ENCODE data around the gene PDXK. TPM values are rescaled to one million over a fixed set of nuclear protein-coding genes. Genes with fewer than 3 reads are reported as not detected.

The PDXK gene
- total and polyA plus RNA-seq, 2 of the 13 experiments (the other 11 are each of a cell fraction or from before 2014, with no cell fraction given) = 114 to 184 TPM

GRCh38 chr21:43775795-43776430, 57.0 kb downstream of the PDXK start, which contains the start of gene CSTB:
Gene CSTB, minus strand, starts transcription at chr21:43776308. Its CDS starts 39 bp downstream, at chr21:43776269.
- FAIRE-seq (no peak), ATAC-seq (peak; percentile 79), DNase-seq (ENCODE audit: low spot score) (peak; percentile 37)
- peaks cover 3 to 13% of the 10 kb centered on the region in 2 experiments; a peak in 3 of 5 replicates for H3K36me3 ChIP-seq (replicated peaks in 1 of 2; ENCODE audit: control insufficient read depth in 1 of 2, insufficient read depth in 2 of 2, low read length in 2 of 2)
- BruUV-seq (replicated peaks) = no TSS peak
- peak within 1 kb of the TSS; percentile 83 to 86 (median 83) for H3K4me3 ChIP-seq (replicated peaks in 1 of 3; ENCODE audit: insufficient read depth in 1 of 3, low read depth in 2 of 3, low read length in 3 of 3)
- in situ Hi-C loops (cut with HindIII; ENCODE audit: extremely low pct_ligation_motif_present, low pct_unique_long_range_greater_than_20kb) = no loop called here
- H3K4me2 ChIP-seq (ENCODE audit: low read depth, low read length) = peak within 1 kb of the TSS; percentile 78
- H2AFZ ChIP-seq (ENCODE audit: low read length) = peak within 1 kb of the TSS; percentile 40
- CTCF ChIA-PET (ENCODE audit: low intra/inter-chr PET ratio, low total read pairs) = no interaction called here
- H3K27me3 ChIP-seq (ENCODE audit: control insufficient read depth in 1 of 2, insufficient read depth in 2 of 2, low read length in 2 of 2) = no peaks in the 10 kb centered on the region
- H3K9me3 ChIP-seq (ENCODE audit: low read length) = no peaks in the 10 kb centered on the region
- intact Hi-C loops (cut with micrococcal nuclease; ENCODE audit: unreplicated experiment) = loop anchor here (10.0 kb wide), 1 partner anchor 71 kb away; no protein-coding TSS in a partner anchor
- H3K27ac ChIP-seq (ENCODE audit: extremely low read length, insufficient read depth, low read length) = peak within 1 kb of the TSS; percentile 67
- H3K79me2 ChIP-seq (ENCODE audit: insufficient read depth, low read length) = peaks cover 12% of the 10 kb centered on the region
- WGBS (ENCODE audit: low lambda C conversion rate) = 0% methylated on average over 21 of the region's 71 CpGs
- H3K4me1 ChIP-seq (ENCODE audit: insufficient read depth, low read length) = peaks cover 60% of the 10 kb centered on the region
- POLR2A ChIA-PET = no interaction called here
- H4K20me1 ChIP-seq (ENCODE audit: insufficient read depth, low read length) = no peaks in the 10 kb centered on the region
- H3K9ac ChIP-seq (ENCODE audit: insufficient read depth, low read depth, low read length) = peak within 1 kb of the TSS; percentile 71
- TF ChIP-seq GFI1 (CRISPR knock-in tag; IDR thresholded peaks at IDR 0.05; ENCODE audit: borderline replicate concordance) = peak; percentile 54; the same call in 1 of the 2 replicates
- TF ChIP-seq SP4 (CRISPR knock-in tag; IDR thresholded peaks at IDR 0.05) = peak; percentile 52; the same call in 1 of the 2 replicates
- TF ChIP-seq FOXP1 (IDR thresholded peaks at IDR 0.05) = no peak
- no peak for TF ChIP-seq FOXP1 (CRISPR knock-in tag; IDR thresholded peaks at IDR 0.05)
- TF ChIP-seq IRF2 (CRISPR knock-in tag; IDR thresholded peaks at IDR 0.05) = no peak
- peak; percentile 62 for TF ChIP-seq TFE3 (CRISPR knock-in tag; IDR thresholded peaks at IDR 0.05)
- no peak for TF ChIP-seq ZNF124 (CRISPR knock-in tag; IDR thresholded peaks at IDR 0.05)
- peak; percentile 47 for TF ChIP-seq TFDP2 (CRISPR knock-in tag; IDR thresholded peaks at IDR 0.05)
- no peak for TF ChIP-seq ZNF383 (CRISPR knock-in tag; IDR thresholded peaks at IDR 0.05; ENCODE audit: borderline replicate concordance)
- peak; percentile 90 for TF ChIP-seq PHF8 (CRISPR knock-in tag; IDR thresholded peaks at IDR 0.05)
- TF ChIP-seq ZFYVE20 (CRISPR knock-in tag; IDR thresholded peaks at IDR 0.05; ENCODE audit: borderline replicate concordance, low read depth) = 0 out of 2 replicates have a peak, but pooled peaks have one; percentile 63
- TF ChIP-seq THYN1 (CRISPR knock-in tag; IDR thresholded peaks at IDR 0.05; ENCODE audit: borderline replicate concordance, low read depth) = no peak
- TF ChIP-seq HMGA1 (CRISPR knock-in tag; conservative IDR thresholded peaks at IDR 0.05) = no peak
- peak; percentile 20; the same call in 1 of the 2 replicates for TF ChIP-seq ZNF558 (CRISPR knock-in tag; IDR thresholded peaks at IDR 0.05; ENCODE audit: borderline replicate concordance)

Data from HepG2 (cell line).